WTC11 (cell line): ENCODE measurements around the gene TEX13B. TPM values are rescaled to one million over a fixed set of nuclear protein-coding genes. Genes with fewer than 3 reads are reported as not detected.
"Not testable (repeated sequence)": the region's sequence is repeated elsewhere in the genome, so short reads cannot be mapped to it uniquely, and the experiment has no call there.

Experiments
- ATAC-seq: fragments of 200-7000 bp; cut with Tn5 transposase; 2 replicates; pipeline ENCODE4 v1.10.0; 2021; ENCODE audit warnings: mild to moderate bottlenecking, moderate library complexity
- CTCF ChIA-PET: fragments of 300-600 bp; sonication (Branson Sonifier 250); formaldehyde crosslinking; loops from one replicate; lab custom pipeline; 2021; ENCODE audit warnings: antibody characterized with exemption; lab: Charles Lee
- POLR2A ChIA-PET: fragments of 350-600 bp; sonication (Branson Sonifier 250); formaldehyde crosslinking; loops from one replicate; lab custom pipeline; 2021; ENCODE audit warnings: antibody characterized with exemption; lab: Charles Lee
- DNase-seq: peaks from one replicate; pipeline ENCODE4 v3.0.0; 2021; ENCODE audit warnings: low spot score
- H3K27ac Mint-ChIP-seq: 2 replicates; pipeline ENCODE4 v1.8.0; 2021; ENCODE audit warnings: mixed read lengths
- H3K27me3 Mint-ChIP-seq: 2 replicates; pipeline ENCODE4 v1.8.0; 2021; ENCODE audit warnings: low read depth, mild to moderate bottlenecking, moderate library complexity, mixed read lengths
- H3K36me3 Mint-ChIP-seq: 2 replicates; pipeline ENCODE4 v1.8.0; 2021; ENCODE audit warnings: mixed read lengths
- H3K4me1 Mint-ChIP-seq: 2 replicates; pipeline ENCODE4 v1.8.0; 2022; ENCODE audit warnings: mixed read lengths
- H3K4me3 Mint-ChIP-seq: 2 replicates; pipeline ENCODE4 v1.8.0; 2021; ENCODE audit warnings: mild to moderate bottlenecking, moderate library complexity, mixed read lengths
- H3K9me3 Mint-ChIP-seq: 2 replicates; pipeline ENCODE4 v1.8.0; 2021; ENCODE audit warnings: mixed read lengths
- FOXJ3 ChIP-seq: sonication (generic); formaldehyde crosslinking; IDR thresholded peaks from 2 replicates; pipeline ENCODE4 v1.9.0; 2021; ENCODE audit warnings: missing genetic modification reagents, mild to moderate bottlenecking, borderline replicate concordance
- FOXK1 ChIP-seq: sonication (generic); formaldehyde crosslinking; IDR thresholded peaks from 2 replicates; pipeline ENCODE4 v1.8.0; 2022; ENCODE audit warnings: mild to moderate bottlenecking, moderate library complexity, missing genetic modification reagents
- HMGA2 ChIP-seq: fragments of 250-450 bp; sonication (Bioruptor Pico); IDR thresholded peaks from 2 replicates; pipeline ENCODE4 v1.4.0; 2021; ENCODE audit warnings: mild to moderate bottlenecking, moderate library complexity
- KAT7 ChIP-seq: sonication (generic); formaldehyde crosslinking; IDR thresholded peaks from 2 replicates; pipeline ENCODE4 v1.8.1; 2023; ENCODE audit warnings: missing genetic modification reagents, mild to moderate bottlenecking, borderline replicate concordance
- NFATC4 ChIP-seq: fragments of 250-450 bp; sonication (Bioruptor Pico); IDR thresholded peaks from 2 replicates; pipeline ENCODE4 v1.9.0; 2021; ENCODE audit warnings: mild to moderate bottlenecking
- NFYB ChIP-seq: sonication (generic); formaldehyde crosslinking; conservative IDR thresholded peaks from 2 replicates; pipeline ENCODE4 v1.8.0; 2022; ENCODE audit warnings: low read depth, missing genetic modification reagents
- NR3C1 ChIP-seq: sonication (generic); formaldehyde crosslinking; conservative IDR thresholded peaks from 2 replicates; pipeline ENCODE4 v1.8.1; 2023; ENCODE audit warnings: low read depth, mild to moderate bottlenecking, missing genetic modification reagents
- RORB ChIP-seq: fragments of 250-450 bp; sonication (Bioruptor Pico); IDR thresholded peaks from 2 replicates; pipeline ENCODE4 v1.9.0; 2021; ENCODE audit warnings: mild to moderate bottlenecking
- SOX15 ChIP-seq: fragments of 250-450 bp; sonication (Bioruptor Pico); IDR thresholded peaks from 2 replicates; pipeline ENCODE4 v1.9.0; 2021; ENCODE audit warnings: mild to moderate bottlenecking
- TCF7 ChIP-seq: sonication (generic); formaldehyde crosslinking; IDR thresholded peaks from 2 replicates; pipeline ENCODE4 v1.8.0; 2022; ENCODE audit warnings: mild to moderate bottlenecking, low read depth, missing genetic modification reagents, moderate library complexity
- TEAD1 ChIP-seq: sonication (generic); formaldehyde crosslinking; IDR thresholded peaks from 2 replicates; pipeline ENCODE4 v1.8.0; 2022; ENCODE audit warnings: mild to moderate bottlenecking, missing genetic modification reagents
- ZNF121 ChIP-seq: sonication (generic); formaldehyde crosslinking; IDR thresholded peaks from 2 replicates; pipeline ENCODE4 v1.8.0; 2023; ENCODE audit warnings: missing genetic modification reagents
- ZNF317 ChIP-seq: sonication (generic); formaldehyde crosslinking; IDR thresholded peaks from 2 replicates; pipeline ENCODE4 v1.8.1; 2023; ENCODE audit warnings: low read depth, mild to moderate bottlenecking, moderate library complexity, missing genetic modification reagents, borderline replicate concordance
- ZNF416 ChIP-seq: fragments of 250-450 bp; sonication (Bioruptor Pico); IDR thresholded peaks from 2 replicates; pipeline ENCODE4 v1.9.0; 2021; ENCODE audit warnings: mild to moderate bottlenecking, inconsistent platforms
- total RNA-seq: library from RNA; stranded (reverse); gene quantifications from 3 replicates; pipeline ENCODE4 v1.2.3, GENCODE V29; 2021
- TF ChIP-seq, protein P1 (sequence below): sonication (generic); formaldehyde crosslinking; IDR thresholded peaks from 2 replicates; pipeline ENCODE4 v1.8.1; 2023; ENCODE audit warnings: mild to moderate bottlenecking, missing genetic modification reagents, borderline replicate concordance
- TF ChIP-seq, protein P2 (sequence below): sonication (generic); formaldehyde crosslinking; IDR thresholded peaks from 2 replicates; pipeline ENCODE4 v1.8.0; 2023; ENCODE audit warnings: mild to moderate bottlenecking, missing genetic modification reagents
- TF ChIP-seq, protein P3 (sequence below): fragments of 200-600 bp; IDR thresholded peaks from 2 replicates; pipeline ENCODE4 v1.8.0; 2022; ENCODE audit warnings: antibody characterized with exemption
- TF ChIP-seq, protein P4 (sequence below): sonication (generic); formaldehyde crosslinking; IDR thresholded peaks from 2 replicates; pipeline ENCODE4 v1.8.0; 2022; ENCODE audit warnings: mild to moderate bottlenecking, missing genetic modification reagents
- TF ChIP-seq, protein P5 (sequence below): sonication (generic); formaldehyde crosslinking; IDR thresholded peaks from 2 replicates; pipeline ENCODE4 v1.8.1; 2023; ENCODE audit warnings: mild to moderate bottlenecking, missing genetic modification reagents, moderate library complexity

The TEX13B gene
- total RNA-seq, 1 experiment from 2014 or later, result 3.9 TPM

DNA sequence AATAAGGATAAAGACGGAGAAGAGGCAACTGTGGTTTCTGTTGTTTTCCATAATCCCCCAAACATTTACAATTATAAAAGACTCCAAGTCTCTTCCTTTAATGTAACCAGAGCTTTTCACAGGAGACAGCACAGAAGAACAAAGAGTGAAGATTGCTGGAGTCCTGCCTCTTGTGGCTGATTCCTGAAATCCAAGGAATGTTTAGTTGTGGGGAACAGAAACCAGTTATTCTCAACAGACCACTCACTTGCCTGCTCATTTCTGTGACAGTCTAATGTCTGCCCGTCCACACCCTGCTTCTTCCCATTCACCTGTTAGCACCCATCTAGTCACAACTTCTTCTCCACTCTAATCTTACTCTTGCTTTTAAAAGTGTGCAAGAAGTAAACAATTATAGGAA is 12.1 kb downstream of the TEX13B start (continued):
- TF ChIP-seq, protein P1, sequence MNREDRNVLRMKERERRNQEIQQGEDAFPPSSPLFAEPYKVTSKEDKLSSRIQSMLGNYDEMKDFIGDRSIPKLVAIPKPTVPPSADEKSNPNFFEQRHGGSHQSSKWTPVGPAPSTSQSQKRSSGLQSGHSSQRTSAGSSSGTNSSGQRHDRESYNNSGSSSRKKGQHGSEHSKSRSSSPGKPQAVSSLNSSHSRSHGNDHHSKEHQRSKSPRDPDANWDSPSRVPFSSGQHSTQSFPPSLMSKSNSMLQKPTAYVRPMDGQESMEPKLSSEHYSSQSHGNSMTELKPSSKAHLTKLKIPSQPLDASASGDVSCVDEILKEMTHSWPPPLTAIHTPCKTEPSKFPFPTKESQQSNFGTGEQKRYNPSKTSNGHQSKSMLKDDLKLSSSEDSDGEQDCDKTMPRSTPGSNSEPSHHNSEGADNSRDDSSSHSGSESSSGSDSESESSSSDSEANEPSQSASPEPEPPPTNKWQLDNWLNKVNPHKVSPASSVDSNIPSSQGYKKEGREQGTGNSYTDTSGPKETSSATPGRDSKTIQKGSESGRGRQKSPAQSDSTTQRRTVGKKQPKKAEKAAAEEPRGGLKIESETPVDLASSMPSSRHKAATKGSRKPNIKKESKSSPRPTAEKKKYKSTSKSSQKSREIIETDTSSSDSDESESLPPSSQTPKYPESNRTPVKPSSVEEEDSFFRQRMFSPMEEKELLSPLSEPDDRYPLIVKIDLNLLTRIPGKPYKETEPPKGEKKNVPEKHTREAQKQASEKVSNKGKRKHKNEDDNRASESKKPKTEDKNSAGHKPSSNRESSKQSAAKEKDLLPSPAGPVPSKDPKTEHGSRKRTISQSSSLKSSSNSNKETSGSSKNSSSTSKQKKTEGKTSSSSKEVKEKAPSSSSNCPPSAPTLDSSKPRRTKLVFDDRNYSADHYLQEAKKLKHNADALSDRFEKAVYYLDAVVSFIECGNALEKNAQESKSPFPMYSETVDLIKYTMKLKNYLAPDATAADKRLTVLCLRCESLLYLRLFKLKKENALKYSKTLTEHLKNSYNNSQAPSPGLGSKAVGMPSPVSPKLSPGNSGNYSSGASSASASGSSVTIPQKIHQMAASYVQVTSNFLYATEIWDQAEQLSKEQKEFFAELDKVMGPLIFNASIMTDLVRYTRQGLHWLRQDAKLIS, result no peak
- TF ChIP-seq TEAD1 (CRISPR knock-in tag) (no peak), NR3C1 (CRISPR knock-in tag) (no peak)
- TF ChIP-seq, all 79 proteins: peak for 0

DNA sequence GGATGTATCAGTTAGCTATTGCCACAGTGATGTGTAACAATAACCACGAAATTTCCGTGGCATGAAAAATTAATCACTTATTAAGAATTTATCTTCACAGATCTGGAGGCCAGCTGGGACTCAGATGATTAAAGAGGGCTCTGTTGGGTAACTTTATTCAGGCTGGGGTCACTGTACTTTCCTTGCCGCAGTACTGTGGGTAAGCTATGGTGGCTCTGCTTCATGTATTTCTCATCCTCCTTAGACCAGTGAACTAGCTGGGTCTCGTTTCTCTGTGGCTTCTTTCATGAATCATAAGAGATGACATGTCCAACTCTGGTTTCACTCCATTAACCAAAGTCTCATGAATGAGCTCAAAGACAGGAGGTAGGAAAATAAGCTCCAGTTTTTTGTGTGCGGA is 13.5 kb downstream of the TEX13B start:
- Mint-ChIP-seq H3K27ac (no peak overlapping the region), H3K27me3 (no peaks in the 10 kb centered on the region), H3K36me3 (peaks cover 25% of the 10 kb centered on the region), H3K9me3 (peaks cover 13% of the 10 kb centered on the region), H3K4me1 (peaks cover 26% of the 10 kb centered on the region), H3K4me3 (no peak overlapping the region)
- ATAC-seq (no peak), DNase-seq (no peak)
- POLR2A ChIA-PET, result no interaction called here
- CTCF ChIA-PET, result no interaction called here
- TF ChIP-seq HMGA2 (CRISPR knock-in tag) (no peak), FOXK1 (no peak), TEAD1 (CRISPR knock-in tag) (no peak), RORB (CRISPR knock-in tag) (no peak), KAT7 (CRISPR knock-in tag) (no peak)
- TF ChIP-seq, protein P2, sequence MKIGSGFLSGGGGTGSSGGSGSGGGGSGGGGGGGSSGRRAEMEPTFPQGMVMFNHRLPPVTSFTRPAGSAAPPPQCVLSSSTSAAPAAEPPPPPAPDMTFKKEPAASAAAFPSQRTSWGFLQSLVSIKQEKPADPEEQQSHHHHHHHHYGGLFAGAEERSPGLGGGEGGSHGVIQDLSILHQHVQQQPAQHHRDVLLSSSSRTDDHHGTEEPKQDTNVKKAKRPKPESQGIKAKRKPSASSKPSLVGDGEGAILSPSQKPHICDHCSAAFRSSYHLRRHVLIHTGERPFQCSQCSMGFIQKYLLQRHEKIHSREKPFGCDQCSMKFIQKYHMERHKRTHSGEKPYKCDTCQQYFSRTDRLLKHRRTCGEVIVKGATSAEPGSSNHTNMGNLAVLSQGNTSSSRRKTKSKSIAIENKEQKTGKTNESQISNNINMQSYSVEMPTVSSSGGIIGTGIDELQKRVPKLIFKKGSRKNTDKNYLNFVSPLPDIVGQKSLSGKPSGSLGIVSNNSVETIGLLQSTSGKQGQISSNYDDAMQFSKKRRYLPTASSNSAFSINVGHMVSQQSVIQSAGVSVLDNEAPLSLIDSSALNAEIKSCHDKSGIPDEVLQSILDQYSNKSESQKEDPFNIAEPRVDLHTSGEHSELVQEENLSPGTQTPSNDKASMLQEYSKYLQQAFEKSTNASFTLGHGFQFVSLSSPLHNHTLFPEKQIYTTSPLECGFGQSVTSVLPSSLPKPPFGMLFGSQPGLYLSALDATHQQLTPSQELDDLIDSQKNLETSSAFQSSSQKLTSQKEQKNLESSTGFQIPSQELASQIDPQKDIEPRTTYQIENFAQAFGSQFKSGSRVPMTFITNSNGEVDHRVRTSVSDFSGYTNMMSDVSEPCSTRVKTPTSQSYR (CRISPR knock-in tag), result no peak

DNA sequence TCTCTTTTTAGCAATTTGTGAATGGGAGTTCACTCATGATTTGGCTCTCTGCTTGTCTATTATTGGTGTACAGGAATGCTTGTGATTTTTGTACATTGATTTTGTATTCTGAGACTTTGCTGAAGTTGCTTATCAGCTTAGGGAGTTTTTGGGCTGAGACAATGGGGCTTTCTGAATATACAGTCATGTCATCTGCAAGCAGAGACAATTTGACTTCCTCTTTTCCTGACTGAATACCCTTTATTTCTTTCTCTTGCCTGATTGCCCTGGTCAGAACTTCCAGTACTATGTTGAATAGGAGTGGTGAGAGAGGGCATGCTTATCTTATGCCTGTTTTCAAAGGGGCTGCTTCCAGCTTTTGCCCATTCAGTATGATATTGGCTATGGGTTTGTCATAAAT is 26.8 kb downstream of the TEX13B start:
- H3K27me3 Mint-ChIP-seq, POLR2A ChIA-PET, DNase-seq, H3K36me3 Mint-ChIP-seq, H3K4me3 Mint-ChIP-seq, H3K27ac Mint-ChIP-seq, ATAC-seq, H3K4me1 Mint-ChIP-seq: not testable (repeated sequence)
- CTCF ChIA-PET, result interaction anchor here (0.7 kb wide), 1 partner anchor 42 kb away, joined by 3 read pairs; no protein-coding TSS in a partner anchor
- H3K9me3 Mint-ChIP-seq, result peaks cover 14% of the 10 kb centered on the region

DNA sequence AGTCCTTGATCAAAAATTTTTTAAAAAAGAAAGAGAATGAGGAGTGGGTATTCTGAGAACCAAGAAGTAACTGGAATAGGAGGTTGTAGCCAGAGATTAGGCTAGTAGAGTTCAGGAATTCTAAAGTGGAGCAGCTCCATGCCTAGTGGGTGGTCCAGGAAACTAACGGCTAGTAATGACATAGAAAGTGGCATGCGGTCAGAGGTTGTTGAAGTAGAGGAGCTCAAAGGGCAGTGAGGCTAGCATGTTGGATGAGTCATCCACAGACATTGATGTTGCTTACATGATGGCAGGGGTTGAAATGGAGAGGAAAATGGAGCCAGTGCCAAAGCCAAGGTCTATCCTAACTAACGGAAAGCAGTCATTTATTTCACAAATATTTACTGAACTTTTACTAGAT is 42.1 kb downstream of the TEX13B start:
- peaks cover 15% of the 10 kb centered on the region; the same call in 1 of the 2 replicates for H3K4me1 Mint-ChIP-seq
- no peak overlapping the region for H3K27ac Mint-ChIP-seq
- ChIA-PET CTCF (no interaction called here), POLR2A (interaction anchor here (0.8 kb wide), 1 partner anchor 57 kb away, joined by 6 read pairs; no protein-coding TSS in a partner anchor)
- no peaks in the 10 kb centered on the region; the same call in 1 of the 2 replicates for H3K27me3 Mint-ChIP-seq
- no peaks in the 10 kb centered on the region for H3K9me3 Mint-ChIP-seq
- DNase-seq (no peak), ATAC-seq (no peak)
- no peak overlapping the region for H3K4me3 Mint-ChIP-seq
- peaks cover 29% of the 10 kb centered on the region for H3K36me3 Mint-ChIP-seq
- no peak for TF ChIP-seq NFYB (CRISPR knock-in tag)
- no peak for TF ChIP-seq ZNF121 (CRISPR knock-in tag)
- TF ChIP-seq, protein P3, sequence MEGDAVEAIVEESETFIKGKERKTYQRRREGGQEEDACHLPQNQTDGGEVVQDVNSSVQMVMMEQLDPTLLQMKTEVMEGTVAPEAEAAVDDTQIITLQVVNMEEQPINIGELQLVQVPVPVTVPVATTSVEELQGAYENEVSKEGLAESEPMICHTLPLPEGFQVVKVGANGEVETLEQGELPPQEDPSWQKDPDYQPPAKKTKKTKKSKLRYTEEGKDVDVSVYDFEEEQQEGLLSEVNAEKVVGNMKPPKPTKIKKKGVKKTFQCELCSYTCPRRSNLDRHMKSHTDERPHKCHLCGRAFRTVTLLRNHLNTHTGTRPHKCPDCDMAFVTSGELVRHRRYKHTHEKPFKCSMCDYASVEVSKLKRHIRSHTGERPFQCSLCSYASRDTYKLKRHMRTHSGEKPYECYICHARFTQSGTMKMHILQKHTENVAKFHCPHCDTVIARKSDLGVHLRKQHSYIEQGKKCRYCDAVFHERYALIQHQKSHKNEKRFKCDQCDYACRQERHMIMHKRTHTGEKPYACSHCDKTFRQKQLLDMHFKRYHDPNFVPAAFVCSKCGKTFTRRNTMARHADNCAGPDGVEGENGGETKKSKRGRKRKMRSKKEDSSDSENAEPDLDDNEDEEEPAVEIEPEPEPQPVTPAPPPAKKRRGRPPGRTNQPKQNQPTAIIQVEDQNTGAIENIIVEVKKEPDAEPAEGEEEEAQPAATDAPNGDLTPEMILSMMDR, result no peak
- TF ChIP-seq, protein P2 (CRISPR knock-in tag), result no peak
- TF ChIP-seq TCF7 (CRISPR knock-in tag), result no peak
- TF ChIP-seq SOX15 (CRISPR knock-in tag), result no peak
- no peak for TF ChIP-seq ZNF416
- no peak for TF ChIP-seq NFATC4 (CRISPR knock-in tag)
- TF ChIP-seq, protein P4, sequence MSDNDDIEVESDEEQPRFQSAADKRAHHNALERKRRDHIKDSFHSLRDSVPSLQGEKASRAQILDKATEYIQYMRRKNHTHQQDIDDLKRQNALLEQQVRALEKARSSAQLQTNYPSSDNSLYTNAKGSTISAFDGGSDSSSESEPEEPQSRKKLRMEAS (CRISPR knock-in tag), result no peak
- TF ChIP-seq ZNF317, result no peak
- TF ChIP-seq, protein P5, sequence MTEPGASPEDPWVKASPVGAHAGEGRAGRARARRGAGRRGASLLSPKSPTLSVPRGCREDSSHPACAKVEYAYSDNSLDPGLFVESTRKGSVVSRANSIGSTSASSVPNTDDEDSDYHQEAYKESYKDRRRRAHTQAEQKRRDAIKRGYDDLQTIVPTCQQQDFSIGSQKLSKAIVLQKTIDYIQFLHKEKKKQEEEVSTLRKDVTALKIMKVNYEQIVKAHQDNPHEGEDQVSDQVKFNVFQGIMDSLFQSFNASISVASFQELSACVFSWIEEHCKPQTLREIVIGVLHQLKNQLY (CRISPR knock-in tag), result no peak
- TF ChIP-seq FOXJ3 (CRISPR knock-in tag), result no peak
